PFSK-1 (cell line): ENCODE data around the gene PRSS35.

Experiments
- POLR2AphosphoS5 ChIP-seq: IDR thresholded peaks from 2 replicates; pipeline ENCODE4 v1.6.1; 2012; ENCODE audit warnings: low read depth, mild to moderate bottlenecking, control low read depth, low read length, moderate library complexity
- REST ChIP-seq, 2 experiments: IDR thresholded peaks; 2 replicates each; pipeline versions ENCODE4 v1.6.1 to v1.8.0; 2011 to 2012; ENCODE audit warnings: low read depth in 2 of 2, low read length in 2 of 2, control low read depth in 1 of 2, inconsistent platforms in 1 of 2, mild to moderate bottlenecking in 1 of 2, moderate library complexity in 1 of 2; ENCODE audit not compliant: insufficient read depth in 1 of 2
- SIN3A ChIP-seq: IDR thresholded peaks from 2 replicates; pipeline ENCODE4 v1.6.1; 2012; ENCODE audit warnings: mild to moderate bottlenecking, low read length, moderate library complexity, borderline replicate concordance; ENCODE audit not compliant: insufficient read depth
- TAF1 ChIP-seq: IDR thresholded peaks from 2 replicates; pipeline ENCODE4 v1.6.1; 2012; ENCODE audit warnings: low read length, control low read depth, borderline replicate concordance; ENCODE audit not compliant: insufficient read depth

DNA sequence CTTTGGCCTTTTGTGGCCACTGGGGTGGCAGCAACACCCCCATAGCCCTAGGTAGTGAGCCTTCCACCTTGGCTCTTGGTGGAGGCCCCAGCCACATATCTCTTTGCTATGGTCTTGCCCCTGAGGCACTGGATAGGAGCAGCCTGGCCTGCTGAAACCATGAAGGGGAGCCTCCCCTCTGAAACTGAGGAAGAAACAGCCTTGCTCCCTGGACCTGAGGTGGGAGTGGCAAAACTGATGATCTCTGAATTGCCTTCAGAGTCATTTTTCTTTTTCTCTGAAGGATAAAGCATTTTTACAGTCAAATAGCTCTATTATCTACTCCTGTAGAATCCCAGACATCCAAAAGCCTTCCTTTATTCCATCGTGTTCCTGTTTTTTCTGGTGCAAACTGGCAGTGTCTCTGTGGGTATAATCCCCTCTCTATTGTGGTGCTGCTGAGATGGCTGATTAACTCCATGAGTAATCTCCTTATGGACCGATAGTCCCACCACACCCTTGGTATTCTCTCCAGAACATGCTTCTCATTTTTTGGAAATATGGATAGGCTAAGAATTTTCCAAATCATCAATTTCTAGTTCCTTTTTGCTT lies 22.0 kb upstream of the PRSS35 start:
- TF ChIP-seq POLR2AphosphoS5 (no peak), TAF1 (no peak), REST (IDR thresholded peaks at IDR 0.05; ENCODE audit: insufficient read depth in 1 of 2, low read depth in 2 of 2, low read length in 2 of 2) (no peak), SIN3A (no peak)
